Nephron progenitor cell (in vitro differentiated cells): ENCODE data around the gene KMT5B.

Source experiments
- DNase-seq: peaks from one replicate; pipeline ENCODE4 v3.0.0; 2021
- H3K27ac Mint-ChIP-seq: 2 replicates; pipeline ENCODE4 v1.8.0; 2021; ENCODE audit warnings: mild to moderate bottlenecking, moderate library complexity, mixed read lengths
- H3K27me3 Mint-ChIP-seq: 2 replicates; pipeline ENCODE4 v1.8.0; 2021; ENCODE audit warnings: mild to moderate bottlenecking, low read depth, mixed read lengths; ENCODE audit not compliant: poor library complexity
- H3K36me3 Mint-ChIP-seq: 2 replicates; pipeline ENCODE4 v1.8.0; 2021; ENCODE audit warnings: low read depth, mixed read lengths
- H3K4me1 Mint-ChIP-seq: 2 replicates; pipeline ENCODE4 v1.8.0; 2021; ENCODE audit warnings: mixed read lengths
- H3K4me3 Mint-ChIP-seq: 2 replicates; pipeline ENCODE4 v1.8.0; 2021; ENCODE audit warnings: mild to moderate bottlenecking, moderate library complexity, mixed read lengths
- H3K9me3 Mint-ChIP-seq: 2 replicates; pipeline ENCODE4 v1.8.0; 2021; ENCODE audit warnings: mild to moderate bottlenecking, moderate library complexity, mixed read lengths
- CTCF ChIP-seq: fragments of 200-600 bp; sonication (generic); IDR thresholded peaks from 2 replicates; pipeline ENCODE4 v1.5.0; 2021; ENCODE audit warnings: antibody characterized with exemption

KMT5B gene

GRCh38 chr11:68164437-68164836 lies 48.7 kb downstream of the KMT5B start:
- no peak for TF ChIP-seq CTCF
- Mint-ChIP-seq H3K4me1 (peaks cover 6% of the 10 kb centered on the region), H3K36me3 (peaks cover 66% of the 10 kb centered on the region), H3K4me3 (no peak overlapping the region), H3K27me3 (no peaks in the 10 kb centered on the region), H3K9me3 (no peaks in the 10 kb centered on the region), H3K27ac (no peak overlapping the region)
- no peak for DNase-seq

DNA sequence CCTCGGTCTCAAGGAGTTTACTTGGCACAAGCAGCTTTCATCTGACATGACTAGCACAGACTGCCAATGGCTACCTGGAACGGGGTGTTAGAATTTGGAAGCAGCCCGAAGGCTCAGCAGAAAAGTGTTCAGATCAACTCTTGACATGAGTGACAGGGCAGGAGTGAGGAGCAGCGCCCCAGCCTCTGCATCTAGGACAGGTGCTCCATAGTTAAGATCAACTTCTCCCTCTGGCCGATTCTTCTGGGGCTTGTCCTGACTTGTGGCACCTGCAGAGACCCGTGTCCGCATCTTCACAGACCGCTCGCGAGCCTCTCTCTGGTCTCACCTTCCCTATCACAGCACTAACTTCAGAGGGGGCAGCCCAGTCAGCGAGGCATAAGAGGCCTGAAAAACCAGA lies 49.4 kb downstream of the KMT5B start:
- H3K9me3 Mint-ChIP-seq, result no peaks in the 10 kb centered on the region
- no peak overlapping the region for H3K4me3 Mint-ChIP-seq
- peaks cover under 1% of the 10 kb centered on the region for H3K27me3 Mint-ChIP-seq
- peak overlapping the region; percentile 47 for H3K27ac Mint-ChIP-seq
- TF ChIP-seq CTCF, result no peak
- peaks cover 69% of the 10 kb centered on the region for H3K36me3 Mint-ChIP-seq
- H3K4me1 Mint-ChIP-seq, result peaks cover 6% of the 10 kb centered on the region
- no peak for DNase-seq

DNA sequence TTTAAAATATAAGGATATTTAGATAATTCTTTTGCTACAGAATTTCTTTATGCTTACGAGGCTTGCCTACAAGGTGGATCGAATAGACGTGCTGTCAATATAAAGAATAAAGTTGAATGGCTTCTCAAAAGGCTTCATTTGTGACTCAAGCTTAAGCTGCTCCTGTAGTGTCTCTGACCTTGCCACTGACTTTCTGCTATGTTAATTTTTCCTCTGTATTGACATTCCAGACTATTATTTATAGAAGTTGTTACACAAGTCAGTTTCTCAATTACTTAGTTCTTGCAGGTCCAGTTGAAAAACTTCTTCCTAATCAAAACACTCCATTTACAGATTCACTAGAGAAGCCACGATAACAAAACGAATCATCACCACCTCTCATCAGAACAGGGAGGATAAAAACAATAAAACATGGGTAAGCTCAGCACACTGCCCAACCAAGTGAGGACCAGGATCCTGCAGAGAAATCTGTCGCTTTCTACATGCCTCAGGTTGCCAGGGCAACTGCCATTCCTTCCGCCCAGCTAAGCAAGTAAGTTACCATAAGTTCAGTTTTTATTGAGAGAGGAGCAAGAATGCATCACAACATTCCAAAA lies 52.9 kb downstream of the KMT5B start:
- no peak for DNase-seq
- no peak overlapping the region for H3K4me3 Mint-ChIP-seq
- no peak for TF ChIP-seq CTCF
- peaks cover 6% of the 10 kb centered on the region for H3K4me1 Mint-ChIP-seq
- peaks cover 4% of the 10 kb centered on the region for H3K27me3 Mint-ChIP-seq
- H3K36me3 Mint-ChIP-seq, result peaks cover 64% of the 10 kb centered on the region
- no peaks in the 10 kb centered on the region for H3K9me3 Mint-ChIP-seq
- peak overlapping the region; percentile 54 for H3K27ac Mint-ChIP-seq

DNA sequence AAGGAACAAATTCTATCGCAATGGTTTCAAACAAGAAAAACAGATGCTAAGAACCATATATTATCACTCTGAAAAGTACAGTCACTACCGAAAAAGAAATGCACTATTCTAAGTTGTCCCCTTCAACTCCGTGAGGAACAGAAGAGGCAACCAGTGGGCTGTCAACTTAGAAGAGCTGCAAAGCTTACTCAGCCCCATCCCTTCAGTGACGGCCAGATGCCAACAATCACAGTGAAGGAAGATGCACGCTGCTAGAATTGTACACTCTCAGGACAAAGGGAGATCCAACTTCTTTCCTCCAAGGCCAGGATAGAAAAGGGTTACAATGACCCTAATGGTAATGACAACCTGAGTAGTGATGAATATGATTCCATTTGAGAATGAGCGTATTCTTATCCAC lies 53.4 kb downstream of the KMT5B start:
- Mint-ChIP-seq H3K4me3 (no peak overlapping the region), H3K4me1 (peaks cover 6% of the 10 kb centered on the region), H3K27me3 (peaks cover 4% of the 10 kb centered on the region), H3K36me3 (peaks cover 64% of the 10 kb centered on the region), H3K9me3 (no peaks in the 10 kb centered on the region), H3K27ac (no peak overlapping the region)
- no peak for TF ChIP-seq CTCF
- DNase-seq, result no peak

DNA sequence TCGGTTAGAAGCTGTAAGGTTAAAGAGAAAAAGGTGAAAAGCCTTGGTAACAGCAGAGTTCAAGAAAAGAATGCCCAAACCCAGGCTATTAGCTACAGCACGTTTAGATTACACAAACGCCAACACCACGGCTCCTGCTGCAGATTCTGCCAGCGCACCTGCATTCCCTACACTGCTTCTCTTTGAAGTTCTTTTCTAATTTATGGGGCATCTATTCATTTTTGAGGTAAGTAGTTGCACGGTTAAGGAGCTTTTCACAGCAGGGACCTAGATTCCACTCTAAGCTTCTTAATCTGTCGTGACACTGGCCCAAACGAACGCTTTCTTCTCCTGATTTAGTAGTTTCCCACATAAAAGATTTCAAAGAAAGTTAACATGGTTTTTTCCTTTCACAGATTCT lies 53.9 kb downstream of the KMT5B start:
- no peak for TF ChIP-seq CTCF
- Mint-ChIP-seq H3K4me3 (no peak overlapping the region), H3K9me3 (no peaks in the 10 kb centered on the region), H3K36me3 (peaks cover 67% of the 10 kb centered on the region), H3K4me1 (peaks cover 6% of the 10 kb centered on the region), H3K27ac (no peak overlapping the region), H3K27me3 (peaks cover 4% of the 10 kb centered on the region)
- no peak for DNase-seq

GRCh38 chr11:68158580-68158979 lies 54.5 kb downstream of the KMT5B start:
- TF ChIP-seq CTCF, result no peak
- Mint-ChIP-seq H3K36me3 (peaks cover 63% of the 10 kb centered on the region), H3K9me3 (no peaks in the 10 kb centered on the region), H3K27ac (peak overlapping the region; percentile 71), H3K27me3 (peaks cover 4% of the 10 kb centered on the region), H3K4me3 (no peak overlapping the region), H3K4me1 (peaks cover 6% of the 10 kb centered on the region)
- DNase-seq, result no peak
